BLaER1 (cell line): ENCODE results near the gene STRIP2.

ENCODE experiments used
- H3K27ac ChIP-seq: shearing (Covaris generic); formaldehyde crosslinking; 2 replicates; pipeline ENCODE4 v1.8.1; 2022
- H3K27me3 ChIP-seq: shearing (Covaris generic); formaldehyde crosslinking; 2 replicates; pipeline ENCODE4 v1.8.1; 2022
- H3K36me3 ChIP-seq: shearing (Covaris generic); formaldehyde crosslinking; 2 replicates; pipeline ENCODE4 v1.8.1; 2022
- H3K4me1 ChIP-seq: shearing (Covaris generic); formaldehyde crosslinking; 2 replicates; pipeline ENCODE4 v1.8.1; 2022
- H3K4me2 ChIP-seq: shearing (Covaris generic); formaldehyde crosslinking; 2 replicates; pipeline ENCODE4 v1.8.1; 2022
- H3K4me3 ChIP-seq: shearing (Covaris generic); formaldehyde crosslinking; 2 replicates; pipeline ENCODE4 v1.8.1; 2022
- H3K9ac ChIP-seq: shearing (Covaris generic); formaldehyde crosslinking; 2 replicates; pipeline ENCODE4 v1.8.1; 2022
- H3K9me3 ChIP-seq: shearing (Covaris generic); formaldehyde crosslinking; 2 replicates; pipeline ENCODE4 v1.8.1; 2022
- H4K20me1 ChIP-seq: shearing (Covaris generic); formaldehyde crosslinking; 2 replicates; pipeline ENCODE4 v1.8.1; 2022
- Cebpa-rat ChIP-seq: shearing (Covaris generic); IDR thresholded peaks from 2 replicates; pipeline ENCODE4 v1.8.1; 2022

STRIP2 gene

DNA sequence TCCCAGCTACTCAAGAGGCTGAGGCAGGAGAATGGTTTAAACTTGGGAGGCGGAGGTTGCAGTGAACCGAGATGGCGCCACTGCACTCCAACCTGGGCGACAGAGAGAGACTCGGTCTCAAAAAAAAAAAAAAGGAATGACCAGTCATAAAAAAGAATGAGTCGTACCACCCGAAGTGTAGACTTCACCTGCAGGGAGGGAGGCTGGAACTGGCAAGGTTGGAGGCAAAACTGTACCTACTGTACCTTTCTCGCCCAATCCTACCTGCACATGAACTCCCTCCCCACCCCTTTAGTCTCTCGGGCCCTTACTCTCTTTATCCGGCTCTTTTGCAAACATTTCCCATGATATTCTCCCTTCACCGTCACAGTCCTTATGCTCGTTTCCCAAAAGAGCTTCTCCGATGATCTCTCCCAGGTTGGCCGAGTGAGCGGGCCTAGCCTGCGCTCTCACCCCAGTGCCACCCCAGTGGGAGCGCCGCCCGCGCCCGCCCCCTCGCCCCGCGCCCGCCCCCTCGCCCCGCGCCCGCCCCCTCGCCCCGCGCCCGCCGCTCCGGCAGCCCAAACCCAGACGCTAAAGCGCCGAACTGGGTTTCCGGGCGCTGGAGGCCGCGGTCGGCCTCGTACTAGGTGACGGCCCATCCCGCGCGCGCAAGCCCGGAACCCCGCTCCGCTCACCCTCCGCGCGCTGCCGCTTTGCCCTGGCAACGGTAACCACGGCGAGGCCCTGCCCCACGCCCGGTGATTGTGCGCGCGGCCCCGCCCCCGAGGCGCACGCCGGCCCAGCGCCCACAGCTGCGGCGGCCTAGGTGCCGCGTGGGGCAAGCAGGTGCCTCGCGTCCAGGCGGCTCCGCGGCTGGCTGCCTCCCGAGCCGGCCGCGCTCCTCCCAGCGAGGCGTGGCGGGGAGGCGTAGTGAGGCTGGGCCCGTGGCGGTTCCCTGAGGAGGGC, 67.8 kb downstream of the STRIP2 start, which contains the start of gene SMKR1:
Gene SMKR1 (plus strand): TSS at position 772 of the 948 bp plus-strand sequence. CDS start 294 bp downstream, outside the sequence.
- peaks cover 30% of the 10 kb centered on the region for H3K4me1 ChIP-seq
- peak within 1 kb of the TSS; percentile 75 for H3K9ac ChIP-seq

DNA sequence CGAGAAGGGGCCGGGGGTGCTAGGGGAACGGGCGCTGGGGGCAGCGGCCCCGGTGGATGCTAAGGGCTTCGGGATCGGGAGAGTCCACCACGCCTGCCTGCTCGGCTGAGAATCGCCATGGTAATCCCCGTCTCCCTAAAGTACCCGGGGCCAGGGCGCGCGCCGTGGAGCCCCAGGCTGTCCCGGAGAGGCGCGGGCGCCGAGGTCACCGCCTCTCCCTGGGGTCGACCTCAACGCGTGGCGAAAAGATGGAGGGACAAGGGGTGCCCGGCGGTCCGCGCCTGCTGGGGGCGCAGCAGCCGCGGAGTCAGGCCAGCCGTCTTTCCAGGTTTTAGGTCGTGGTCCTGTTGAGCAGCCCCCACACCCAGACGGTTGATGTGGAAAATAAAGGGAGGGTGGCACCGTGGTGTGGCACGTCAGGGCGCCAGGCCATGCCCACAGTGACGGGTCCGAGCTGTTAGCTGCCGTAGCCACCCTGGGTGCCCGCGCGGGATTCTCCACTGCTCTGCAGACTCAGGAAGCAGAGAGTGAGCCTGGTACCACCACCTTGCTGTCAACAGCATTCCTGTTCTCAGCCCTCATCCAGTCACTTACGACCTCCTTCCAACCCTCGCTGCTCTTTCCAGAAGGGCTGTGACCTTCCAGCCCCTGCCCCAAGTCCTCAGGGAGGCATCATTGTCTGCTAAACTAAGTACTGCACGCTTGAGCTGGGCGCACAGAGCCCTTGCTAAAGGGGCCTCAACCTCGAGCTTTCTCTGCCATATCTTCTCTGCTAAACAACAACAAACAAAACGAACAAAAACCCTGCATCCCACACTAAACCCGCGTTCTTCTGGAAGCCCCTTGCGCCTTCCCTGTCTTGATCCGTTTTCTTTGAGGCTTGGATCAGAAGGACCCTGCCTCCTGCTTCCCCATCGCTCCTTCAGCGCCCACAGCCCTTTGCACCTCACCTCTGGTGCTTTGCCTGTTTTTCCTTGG, 68.8 kb downstream of the STRIP2 start:
- Histone ChIP-seq H3K27me3 (no peaks in the 10 kb centered on the region), H3K4me2 (peak overlapping the region; percentile 98), H3K27ac (peak overlapping the region; percentile 68), H3K4me1 (peaks cover 30% of the 10 kb centered on the region), H3K36me3 (no peaks in the 10 kb centered on the region), H3K9ac (peak overlapping the region; percentile 75), H3K9me3 (no peaks in the 10 kb centered on the region), H3K4me3 (peak overlapping the region; percentile 72), H4K20me1 (no peaks in the 10 kb centered on the region)
- no peak for TF ChIP-seq Cebpa-rat

More for the DNA sequence above, 67.8 kb downstream of the STRIP2 start, which contains the start of gene SMKR1:
- peak within 1 kb of the TSS; percentile 72 for H3K4me3 ChIP-seq
- no peak for TF ChIP-seq Cebpa-rat
- no peaks in the 10 kb centered on the region for H4K20me1 ChIP-seq
- H3K27ac ChIP-seq: peak within 1 kb of the TSS; percentile 68
- no peaks in the 10 kb centered on the region for H3K9me3 ChIP-seq
- H3K27me3 ChIP-seq: no peaks in the 10 kb centered on the region
- H3K36me3 ChIP-seq: no peaks in the 10 kb centered on the region
- H3K4me2 ChIP-seq: peak within 1 kb of the TSS; percentile 98

DNA sequence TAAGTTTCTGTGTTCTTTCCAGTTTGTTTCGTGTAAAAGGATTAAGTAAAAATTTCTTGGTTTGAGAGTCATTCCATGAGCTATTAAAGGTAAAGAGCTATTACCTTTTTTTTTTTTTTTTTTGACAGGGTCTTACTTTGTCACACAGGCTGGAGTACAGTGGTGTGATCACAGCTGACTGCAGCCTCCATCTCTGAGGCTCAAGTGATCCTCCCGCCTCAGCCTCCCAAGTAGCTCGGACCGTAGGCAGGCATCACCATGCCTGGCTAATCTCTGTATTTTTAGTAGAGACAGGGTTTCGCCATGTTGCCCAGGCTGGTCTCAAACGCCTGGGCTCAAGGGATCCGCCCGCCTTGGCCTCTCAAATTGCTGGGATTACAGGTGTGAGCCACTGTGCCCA, 69.5 kb downstream of the STRIP2 start:
- Histone ChIP-seq H3K36me3 (no peaks in the 10 kb centered on the region), H3K4me3 (no peak overlapping the region), H3K9me3 (no peaks in the 10 kb centered on the region), H3K9ac (no peak overlapping the region), H3K4me1 (peaks cover 30% of the 10 kb centered on the region), H4K20me1 (no peaks in the 10 kb centered on the region), H3K27ac (no peak overlapping the region), H3K4me2 (no peak overlapping the region), H3K27me3 (no peaks in the 10 kb centered on the region)
- no peak for TF ChIP-seq Cebpa-rat

DNA sequence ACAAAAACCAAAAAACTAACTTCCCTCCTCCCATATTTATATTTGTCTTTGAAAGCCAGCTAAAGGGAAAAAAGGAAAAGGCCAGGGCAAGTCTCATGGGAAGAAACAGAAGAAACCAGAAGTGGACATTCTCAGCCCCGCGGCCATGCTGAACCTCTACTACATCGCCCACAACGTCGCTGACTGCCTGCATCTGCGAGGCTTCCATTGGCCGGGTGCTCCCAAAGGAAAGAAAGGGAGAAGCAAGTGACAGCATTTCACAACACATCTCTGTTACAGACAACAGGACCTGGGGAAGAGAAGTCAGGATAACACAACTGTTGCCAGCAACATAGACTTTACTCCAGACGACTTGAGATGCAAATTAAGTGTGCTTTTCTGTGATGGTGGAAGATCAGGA, 78.0 kb downstream of the STRIP2 start:
- Histone ChIP-seq H3K9ac (no peak overlapping the region), H3K4me3 (no peak overlapping the region), H3K36me3 (no peaks in the 10 kb centered on the region), H3K4me1 (no peaks in the 10 kb centered on the region), H3K4me2 (no peak overlapping the region), H3K9me3 (no peaks in the 10 kb centered on the region), H4K20me1 (no peaks in the 10 kb centered on the region), H3K27ac (no peak overlapping the region), H3K27me3 (no peaks in the 10 kb centered on the region)
- TF ChIP-seq Cebpa-rat: no peak

DNA sequence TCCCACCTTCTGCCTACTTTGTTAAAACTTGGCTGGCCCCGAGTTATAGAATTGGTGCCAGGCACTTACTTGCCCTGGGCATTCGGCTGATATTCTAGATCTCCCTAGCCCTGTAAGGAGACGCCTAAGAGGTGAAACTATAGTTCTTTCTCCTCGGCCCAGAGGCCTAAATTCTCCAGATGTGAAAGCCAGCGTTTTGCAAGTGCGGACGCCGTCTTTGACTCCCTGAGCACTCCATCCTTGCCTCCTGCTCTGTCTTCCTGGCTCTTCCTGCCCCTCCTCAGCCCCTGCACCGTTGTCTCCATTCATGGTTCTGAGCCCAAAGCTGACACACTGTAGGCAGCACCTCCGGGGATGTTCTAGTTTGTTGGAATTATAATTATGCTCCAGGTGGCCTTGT, 79.3 kb downstream of the STRIP2 start:
- no peak overlapping the region for H3K27ac ChIP-seq
- H3K4me3 ChIP-seq: no peak overlapping the region
- H3K36me3 ChIP-seq: no peaks in the 10 kb centered on the region
- no peaks in the 10 kb centered on the region for H3K9me3 ChIP-seq
- TF ChIP-seq Cebpa-rat: no peak
- H3K4me2 ChIP-seq: no peak overlapping the region
- no peaks in the 10 kb centered on the region for H3K27me3 ChIP-seq
- no peak overlapping the region for H3K9ac ChIP-seq
- H4K20me1 ChIP-seq: no peaks in the 10 kb centered on the region
- no peaks in the 10 kb centered on the region for H3K4me1 ChIP-seq

DNA sequence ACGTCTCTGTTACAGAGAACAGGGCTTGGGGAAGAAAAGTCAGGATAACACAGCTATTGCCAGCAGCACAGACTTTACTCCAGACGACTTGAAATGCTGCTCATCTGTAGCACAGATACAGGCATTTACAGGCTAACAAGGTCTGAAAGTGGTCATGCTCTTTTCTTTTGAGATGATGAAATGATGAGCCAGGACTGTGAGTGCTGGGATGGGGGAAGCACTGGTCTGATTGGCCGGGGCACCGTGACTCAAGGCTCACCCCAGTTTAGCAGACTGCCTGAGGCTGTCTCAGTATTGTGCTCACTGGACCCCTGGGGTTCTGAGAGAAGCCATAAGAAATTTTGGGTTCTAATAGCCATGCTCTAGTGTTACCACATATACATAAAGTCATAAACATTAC, 80.5 kb downstream of the STRIP2 start:
- no peak overlapping the region for H3K9ac ChIP-seq
- no peak overlapping the region for H3K27ac ChIP-seq
- no peaks in the 10 kb centered on the region for H4K20me1 ChIP-seq
- H3K4me3 ChIP-seq: no peak overlapping the region
- TF ChIP-seq Cebpa-rat: no peak
- no peaks in the 10 kb centered on the region for H3K9me3 ChIP-seq
- no peaks in the 10 kb centered on the region for H3K4me1 ChIP-seq
- H3K36me3 ChIP-seq: no peaks in the 10 kb centered on the region
- no peak overlapping the region for H3K4me2 ChIP-seq
- H3K27me3 ChIP-seq: no peaks in the 10 kb centered on the region

DNA sequence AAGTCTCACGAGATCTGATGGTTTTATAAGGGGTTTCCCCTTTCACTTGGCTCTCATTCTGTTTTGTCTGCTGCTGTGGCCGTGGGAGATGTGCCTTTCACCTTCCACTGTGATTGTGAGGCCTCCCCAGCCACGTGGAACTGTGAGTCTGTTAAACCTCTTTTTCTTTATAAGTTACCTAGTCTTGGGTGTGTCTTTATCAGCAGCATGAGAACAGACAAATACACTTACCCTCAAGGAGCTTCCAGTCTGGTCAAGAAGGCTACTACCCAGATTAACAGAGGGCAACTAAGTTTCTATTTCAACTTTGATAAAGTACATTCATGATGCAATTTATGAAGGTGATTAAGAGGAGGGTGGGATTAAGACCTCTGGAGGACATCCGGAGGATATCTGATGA, 81.1 kb downstream of the STRIP2 start:
- no peaks in the 10 kb centered on the region for H3K36me3 ChIP-seq
- no peaks in the 10 kb centered on the region for H3K9me3 ChIP-seq
- H4K20me1 ChIP-seq: no peaks in the 10 kb centered on the region
- H3K27ac ChIP-seq: no peak overlapping the region
- H3K4me1 ChIP-seq: no peaks in the 10 kb centered on the region
- H3K4me3 ChIP-seq: no peak overlapping the region
- no peak for TF ChIP-seq Cebpa-rat
- H3K9ac ChIP-seq: no peak overlapping the region
- no peaks in the 10 kb centered on the region for H3K27me3 ChIP-seq
- no peak overlapping the region for H3K4me2 ChIP-seq

DNA sequence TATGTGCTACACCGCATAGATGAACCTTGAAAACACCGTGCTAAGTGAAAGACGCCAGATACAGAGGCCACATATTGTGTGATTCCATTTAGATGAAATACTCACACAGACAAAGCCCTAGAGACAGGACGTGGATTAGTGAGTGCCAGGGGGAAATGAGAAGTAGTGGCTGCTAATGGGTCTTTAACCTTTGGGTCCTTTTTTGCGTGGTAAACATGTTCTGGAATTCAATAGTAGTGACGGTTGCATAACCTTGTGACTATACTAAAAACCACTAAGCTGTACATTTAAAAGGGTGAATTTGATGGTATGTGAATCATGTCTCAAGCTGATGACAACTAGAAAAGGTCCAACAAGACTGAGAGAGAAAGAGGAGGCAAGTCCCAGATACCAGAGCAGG, 83.7 kb downstream of the STRIP2 start:
- H3K4me3 ChIP-seq: no peak overlapping the region
- no peak overlapping the region for H3K4me2 ChIP-seq
- no peaks in the 10 kb centered on the region for H3K27me3 ChIP-seq
- H3K27ac ChIP-seq: no peak overlapping the region
- H3K36me3 ChIP-seq: no peaks in the 10 kb centered on the region
- no peaks in the 10 kb centered on the region for H3K4me1 ChIP-seq
- H3K9ac ChIP-seq: no peak overlapping the region
- TF ChIP-seq Cebpa-rat: no peak
- H4K20me1 ChIP-seq: no peaks in the 10 kb centered on the region
- no peaks in the 10 kb centered on the region for H3K9me3 ChIP-seq

DNA sequence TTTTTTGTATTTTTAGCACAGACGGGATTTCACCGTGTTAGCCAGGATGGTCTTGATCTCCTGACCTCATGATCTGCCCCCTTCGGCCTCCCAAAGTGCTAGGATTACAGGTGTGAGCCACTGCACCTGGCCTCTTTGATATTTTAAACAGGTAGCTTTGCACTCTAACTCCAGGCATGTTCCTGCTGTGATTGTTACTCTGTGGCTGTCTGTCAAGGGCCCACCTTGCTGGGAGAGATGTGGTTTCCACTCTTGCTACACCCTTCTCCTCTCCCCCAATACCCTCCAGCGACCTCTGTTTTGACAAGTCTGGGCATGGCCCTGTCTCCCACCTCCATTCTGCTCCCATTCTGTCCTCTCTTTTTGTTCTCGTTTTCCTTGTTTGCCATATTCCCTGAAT, 85.2 kb downstream of the STRIP2 start:
- H4K20me1 ChIP-seq: no peaks in the 10 kb centered on the region
- no peak for TF ChIP-seq Cebpa-rat
- H3K9me3 ChIP-seq: no peaks in the 10 kb centered on the region
- H3K4me1 ChIP-seq: no peaks in the 10 kb centered on the region
- H3K27ac ChIP-seq: no peak overlapping the region
- H3K36me3 ChIP-seq: no peaks in the 10 kb centered on the region
- no peak overlapping the region for H3K4me2 ChIP-seq
- H3K27me3 ChIP-seq: no peaks in the 10 kb centered on the region
- no peak overlapping the region for H3K9ac ChIP-seq
- no peak overlapping the region for H3K4me3 ChIP-seq
